Heart left ventricle (tissue), 13 donors: Measurements from ENCODE around the gene ASF1B.

ENCODE experiments used
- CTCF ChIP-seq, 12 donors: fragments of 200-600 bp; sonication (generic) in 4 of 12; IDR thresholded peaks; one replicate each; pipeline versions ENCODE4 v1.5.0 to v1.8.0; 2018 to 2022; ENCODE audit warnings: antibody characterized with exemption in 12 of 12, mild to moderate bottlenecking in 5 of 12
- POLR2A ChIP-seq, 2 donors: fragments of 450-650 bp; IDR thresholded peaks; one replicate each; pipeline ENCODE4 v1.6.1; 2017; ENCODE audit warnings: antibody characterized with exemption in 2 of 2, mild to moderate bottlenecking in 2 of 2, moderate library complexity in 2 of 2
- donor health status: ischemic (EF 13 %, LVEDD 7.1; RV severe dilation, severe dysfunction).
- donor health status: DM: no; HTN: yes; CAD: no.
- donor health status: DM: no; HTN: no; CAD: no.
- donor health status: ischemic (EF 25% LVEDD 6.9; RV normal size, moderate dysfunction).
- donor health status: ischemic (EF 25% LVEDD 5.7; RV mildly dilated, moderate dysfunction).
- donor health status: ischemic (EF 35%, LVEDD 5.7; RV mildly dilated, moderate dysfunction).
- donor health status: nonischemic (EF 11% LVEDD 7.7; RV severe dilation, severe dysfunction).
- donor health status: DM: yes; HTN: yes; CAD: no.
- donor health status: PGD.
- donor health status: ischemic (EF 29% LVEDD 5.4; RV normal size, mild dysfunction).
- donor health status: nonischemic (EF 23%, LVEDD 6.1; RV moderate dilation, normal function).

DNA sequence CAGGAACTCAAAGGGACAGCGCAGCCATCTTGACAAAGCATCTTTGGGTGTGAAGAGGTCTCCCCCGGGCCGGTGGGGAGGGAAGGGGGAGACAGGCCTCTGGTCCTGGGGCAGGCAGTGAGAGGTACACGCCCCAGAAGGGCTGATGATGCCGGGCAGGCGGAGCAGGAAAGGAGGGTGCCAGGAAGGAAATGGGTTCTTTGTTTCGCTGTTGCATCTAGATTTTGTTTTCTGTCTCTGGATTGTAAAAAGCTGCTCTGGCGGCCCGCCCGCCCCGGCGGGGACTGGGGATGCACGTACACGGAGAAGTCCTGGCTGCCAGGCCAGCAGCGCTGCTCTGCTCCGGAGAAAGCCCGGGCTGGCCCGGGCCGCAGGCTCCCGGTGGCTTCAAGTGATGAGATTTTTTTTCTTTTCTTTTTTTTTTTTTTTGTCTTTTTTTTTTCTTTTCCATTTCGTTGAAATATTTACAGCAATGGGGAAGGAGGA lies 13.2 kb upstream of the ASF1B start:
- no peak for TF ChIP-seq CTCF (IDR thresholded peaks at IDR 0.05)
- TF ChIP-seq POLR2A (IDR thresholded peaks at IDR 0.05): no peak
